K562 (cell line): ENCODE data around the gene AHI1. TPM values are rescaled to one million over a fixed set of nuclear protein-coding genes. Genes with fewer than 3 reads are reported as not detected.

ENCODE experiments used
- CTCF ChIP-seq, 3 experiments: IDR thresholded peaks in 2 of 3; conservative IDR thresholded peaks in 1 of 3; 2 replicates each; pipeline ENCODE4 v1.5.1; 2011 to 2012; ENCODE audit warnings: low read length in 3 of 3, mild to moderate bottlenecking in 3 of 3, control low read depth in 2 of 3, improper control_type of control experiment in 1 of 3, inconsistent platforms in 1 of 3, low read depth in 1 of 3, mixed read lengths in 1 of 3, moderate library complexity in 1 of 3; ENCODE audit not compliant: insufficient read depth in 2 of 3
- ELK3 ChIP-seq: fragments of 450-650 bp; formaldehyde crosslinking; IDR thresholded peaks from 2 replicates; pipeline ENCODE4 v1.4.0; 2020; ENCODE audit warnings: mild to moderate bottlenecking
- FOXA3 ChIP-seq, 2 experiments: fragments of 450-650 bp in 1 of 2; sonication (generic) in 1 of 2; formaldehyde crosslinking; IDR thresholded peaks in 1 of 2; conservative IDR thresholded peaks in 1 of 2; 2 replicates each; pipeline versions ENCODE4 v1.4.0 to v1.8.0; 2020 to 2022; ENCODE audit warnings: mild to moderate bottlenecking in 2 of 2, missing genetic modification reagents in 1 of 2
- JUND ChIP-seq, 2 experiments: IDR thresholded peaks; 2 replicates in 1 of 2; 3 replicates in 1 of 2; pipeline ENCODE4 v1.6.1; 2011; ENCODE audit warnings: borderline replicate concordance in 2 of 2, low read depth in 2 of 2, low read length in 2 of 2, improper control_type of control experiment in 1 of 2, missing biosample characterization in 1 of 2, missing genetic modification characterization in 1 of 2, missing genetic modification reagents in 1 of 2
- NR1H2 ChIP-seq: sonication (generic); formaldehyde crosslinking; IDR thresholded peaks from 2 replicates; pipeline ENCODE4 v1.4.0; 2020; ENCODE audit warnings: mild to moderate bottlenecking, missing genetic modification reagents
- PTTG1 ChIP-seq: fragments of 450-650 bp; IDR thresholded peaks from 2 replicates; pipeline ENCODE4 v1.6.1; 2016; ENCODE audit warnings: low read depth, mild to moderate bottlenecking, missing genetic modification characterization, missing compliant biosample characterization
- RAD21 ChIP-seq, 2 experiments: fragments of 250-450 bp in 1 of 2; fragments of 450-650 bp in 1 of 2; sonication (Bioruptor Pico) in 1 of 2; formaldehyde crosslinking in 1 of 2; IDR thresholded peaks in 1 of 2; conservative IDR thresholded peaks in 1 of 2; 2 replicates each; pipeline versions ENCODE4 v1.4.0 to v1.8.0; 2020 to 2022; ENCODE audit warnings: mild to moderate bottlenecking in 2 of 2, moderate library complexity in 1 of 2
- RCOR1 ChIP-seq, 2 experiments: IDR thresholded peaks; 2 replicates each; pipeline ENCODE4 v1.6.1; 2012; ENCODE audit warnings: low read depth in 2 of 2, low read length in 2 of 2, borderline replicate concordance in 1 of 2, improper control_type of control experiment in 1 of 2
- SMC3 ChIP-seq: conservative IDR thresholded peaks from 2 replicates; pipeline ENCODE4 v1.6.1; 2011; ENCODE audit warnings: low read depth, low read length, improper control_type of control experiment; ENCODE audit not compliant: insufficient read depth
- polyA plus RNA-seq, 8 experiments: library from polyadenylated mRNA; depleted of rRNA in 4 of 8; stranded (reverse) in 5 of 8; unstranded in 3 of 8; fragments of >200 nt; fragmentation: Nextera tagmentation in 2 of 8; fragmentation: Illumina TruSeq in 1 of 8; extraction: Ambion mirVana in 2 of 8; extraction: Trizol in 1 of 8; gene quantifications; 2 replicates each; pipeline versions ENCODE4 v1.2.1 to v1.2.3, GENCODE V29; 2011 to 2014; ENCODE audit warnings: inconsistent platforms in 1 of 8, missing spikeins in 1 of 8
- total RNA-seq, 7 experiments: library from RNA; depleted of rRNA in 6 of 7; stranded (reverse); fragments of >200 nt in 6 of 7; fragmentation: Illumina TruSeq in 2 of 7; extraction: Trizol in 2 of 7; gene quantifications; 2 replicates each; pipeline versions ENCODE4 v1.2.1 to v1.2.3, GENCODE V29; 2011 to 2021; ENCODE audit warnings: low replicate concordance in 1 of 7
- TF ChIP-seq, protein P1 (sequence below), 2 experiments: fragments of 450-650 bp; formaldehyde crosslinking in 1 of 2; IDR thresholded peaks; 2 replicates each; pipeline versions ENCODE4 v1.4.0 to v1.6.1; 2014 to 2020; ENCODE audit warnings: mild to moderate bottlenecking in 2 of 2, borderline replicate concordance in 1 of 2, low read depth in 1 of 2
- TF ChIP-seq, protein P2 (sequence below): IDR thresholded peaks from 2 replicates; pipeline ENCODE4 v1.6.1; 2012; ENCODE audit warnings: low read depth, low read length, improper control_type of control experiment, borderline replicate concordance

AHI1 gene
- total and polyA plus RNA-seq, 9 of the 15 experiments (the other 6 are each of a cell fraction or from before 2014, with no cell fraction given): 24.7 to 54.9 (median 32.2) TPM

- TF ChIP-seq, protein P1, sequence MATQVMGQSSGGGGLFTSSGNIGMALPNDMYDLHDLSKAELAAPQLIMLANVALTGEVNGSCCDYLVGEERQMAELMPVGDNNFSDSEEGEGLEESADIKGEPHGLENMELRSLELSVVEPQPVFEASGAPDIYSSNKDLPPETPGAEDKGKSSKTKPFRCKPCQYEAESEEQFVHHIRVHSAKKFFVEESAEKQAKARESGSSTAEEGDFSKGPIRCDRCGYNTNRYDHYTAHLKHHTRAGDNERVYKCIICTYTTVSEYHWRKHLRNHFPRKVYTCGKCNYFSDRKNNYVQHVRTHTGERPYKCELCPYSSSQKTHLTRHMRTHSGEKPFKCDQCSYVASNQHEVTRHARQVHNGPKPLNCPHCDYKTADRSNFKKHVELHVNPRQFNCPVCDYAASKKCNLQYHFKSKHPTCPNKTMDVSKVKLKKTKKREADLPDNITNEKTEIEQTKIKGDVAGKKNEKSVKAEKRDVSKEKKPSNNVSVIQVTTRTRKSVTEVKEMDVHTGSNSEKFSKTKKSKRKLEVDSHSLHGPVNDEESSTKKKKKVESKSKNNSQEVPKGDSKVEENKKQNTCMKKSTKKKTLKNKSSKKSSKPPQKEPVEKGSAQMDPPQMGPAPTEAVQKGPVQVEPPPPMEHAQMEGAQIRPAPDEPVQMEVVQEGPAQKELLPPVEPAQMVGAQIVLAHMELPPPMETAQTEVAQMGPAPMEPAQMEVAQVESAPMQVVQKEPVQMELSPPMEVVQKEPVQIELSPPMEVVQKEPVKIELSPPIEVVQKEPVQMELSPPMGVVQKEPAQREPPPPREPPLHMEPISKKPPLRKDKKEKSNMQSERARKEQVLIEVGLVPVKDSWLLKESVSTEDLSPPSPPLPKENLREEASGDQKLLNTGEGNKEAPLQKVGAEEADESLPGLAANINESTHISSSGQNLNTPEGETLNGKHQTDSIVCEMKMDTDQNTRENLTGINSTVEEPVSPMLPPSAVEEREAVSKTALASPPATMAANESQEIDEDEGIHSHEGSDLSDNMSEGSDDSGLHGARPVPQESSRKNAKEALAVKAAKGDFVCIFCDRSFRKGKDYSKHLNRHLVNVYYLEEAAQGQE (IDR thresholded peaks at IDR 0.05; ENCODE audit: borderline replicate concordance): peak; percentile 69; the same call in 1 of the 2 replicates
- TF ChIP-seq, protein P1 (CRISPR knock-in tag; IDR thresholded peaks at IDR 0.05; ENCODE audit: low read depth): no peak
- TF ChIP-seq, protein P2, sequence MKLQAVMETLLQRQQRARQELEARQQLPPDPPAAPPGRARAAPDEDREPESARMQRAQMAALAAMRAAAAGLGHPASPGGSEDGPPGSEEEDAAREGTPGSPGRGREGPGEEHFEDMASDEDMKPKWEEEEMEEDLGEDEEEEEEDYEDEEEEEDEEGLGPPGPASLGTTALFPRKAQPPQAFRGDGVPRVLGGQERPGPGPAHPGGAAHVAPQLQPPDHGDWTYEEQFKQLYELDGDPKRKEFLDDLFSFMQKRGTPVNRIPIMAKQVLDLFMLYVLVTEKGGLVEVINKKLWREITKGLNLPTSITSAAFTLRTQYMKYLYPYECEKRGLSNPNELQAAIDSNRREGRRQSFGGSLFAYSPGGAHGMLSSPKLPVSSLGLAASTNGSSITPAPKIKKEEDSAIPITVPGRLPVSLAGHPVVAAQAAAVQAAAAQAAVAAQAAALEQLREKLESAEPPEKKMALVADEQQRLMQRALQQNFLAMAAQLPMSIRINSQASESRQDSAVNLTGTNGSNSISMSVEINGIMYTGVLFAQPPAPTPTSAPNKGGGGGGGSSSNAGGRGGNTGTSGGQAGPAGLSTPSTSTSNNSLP: peak; percentile 82; the same call in 1 of the 2 replicates
- no peak for TF ChIP-seq NR1H2 (CRISPR knock-in tag)
- TF ChIP-seq JUND (IDR thresholded peaks at IDR 0.05; ENCODE audit: borderline replicate concordance, low read depth, low read length): 0 out of 2 replicates have a peak, but pooled peaks have one; percentile 9
- no peak for TF ChIP-seq JUND (tag; IDR thresholded peaks at IDR 0.05; ENCODE audit: borderline replicate concordance, low read depth, low read length)
- TF ChIP-seq SMC3: peak; percentile 51
- TF ChIP-seq PTTG1 (tag): no peak
- TF ChIP-seq CTCF (IDR thresholded peaks at IDR 0.05 in 2 of 3, conservative IDR thresholded peaks at IDR 0.05 in 1 of 3; ENCODE audit: insufficient read depth in 2 of 3, low read depth in 1 of 3, low read length in 3 of 3): peak; percentile 57 to 85 (median 73); a peak in 5 of 6 replicates
- TF ChIP-seq RAD21 (CRISPR knock-in tag; conservative IDR thresholded peaks at IDR 0.05 in 1 of 2, IDR thresholded peaks at IDR 0.05 in 1 of 2): peak; percentile 86 to 89
- TF ChIP-seq FOXA3 (CRISPR knock-in tag; conservative IDR thresholded peaks at IDR 0.05 in 1 of 2, IDR thresholded peaks at IDR 0.05 in 1 of 2): no peak
- 0 out of 4 replicates have a peak, but pooled peaks of 1 of the 2 experiments have one; percentile 19 for TF ChIP-seq RCOR1 (IDR thresholded peaks at IDR 0.05; ENCODE audit: borderline replicate concordance in 1 of 2, low read depth in 2 of 2, low read length in 2 of 2)
- no peak for TF ChIP-seq ELK3 (CRISPR knock-in tag)
These were observed 38.5 kb upstream of the AHI1 start (continued) for GRCh38 chr6:135535989-135536414.
